HCT116 (cell line): ENCODE measurements around the gene CFAP43.

Source experiments
- CEBPB ChIP-seq: IDR thresholded peaks from 2 replicates; pipeline ENCODE4 v1.6.1; 2012; ENCODE audit warnings: low read depth
- JUND ChIP-seq: IDR thresholded peaks from 2 replicates; pipeline ENCODE4 v1.6.1; 2012
- POLR2A ChIP-seq: IDR thresholded peaks from 2 replicates; pipeline ENCODE4 v1.7.0; 2011; ENCODE audit warnings: borderline replicate concordance; ENCODE audit not compliant: insufficient read depth, insufficient read length; ENCODE audit errors: extremely low read depth
- POLR2AphosphoS5 ChIP-seq: IDR thresholded peaks from 2 replicates; pipeline ENCODE4 v1.6.1; 2011; ENCODE audit warnings: mild to moderate bottlenecking, low read depth, low read length, moderate library complexity
- SP1 ChIP-seq: IDR thresholded peaks from 2 replicates; pipeline ENCODE4 v1.6.1; 2012; ENCODE audit warnings: low read depth
- YY1 ChIP-seq: IDR thresholded peaks from 2 replicates; pipeline ENCODE4 v1.6.1; 2011; ENCODE audit warnings: low read length, low read depth, moderate library complexity, mild to moderate bottlenecking; ENCODE audit not compliant: insufficient replicate concordance; ENCODE audit errors: extremely low read depth
- TF ChIP-seq, protein P1 (sequence below), 3 experiments: fragments of 200-600 bp in 1 of 3; sonication (generic) in 1 of 3; IDR thresholded peaks in 2 of 3; conservative IDR thresholded peaks in 1 of 3; 2 replicates each; pipeline ENCODE4 v1.5.1; 2012 to 2017; ENCODE audit warnings: low read depth in 2 of 3, low read length in 2 of 3, antibody characterized with exemption in 1 of 3, borderline replicate concordance in 1 of 3, control low read depth in 1 of 3, mild to moderate bottlenecking in 1 of 3, mixed read lengths in 1 of 3, mixed run types in 1 of 3, moderate library complexity in 1 of 3; ENCODE audit not compliant: insufficient read depth in 1 of 3
- TF ChIP-seq, protein P2 (sequence below): IDR thresholded peaks from 2 replicates; pipeline ENCODE4 v1.6.1; 2012; ENCODE audit warnings: low read depth

DNA sequence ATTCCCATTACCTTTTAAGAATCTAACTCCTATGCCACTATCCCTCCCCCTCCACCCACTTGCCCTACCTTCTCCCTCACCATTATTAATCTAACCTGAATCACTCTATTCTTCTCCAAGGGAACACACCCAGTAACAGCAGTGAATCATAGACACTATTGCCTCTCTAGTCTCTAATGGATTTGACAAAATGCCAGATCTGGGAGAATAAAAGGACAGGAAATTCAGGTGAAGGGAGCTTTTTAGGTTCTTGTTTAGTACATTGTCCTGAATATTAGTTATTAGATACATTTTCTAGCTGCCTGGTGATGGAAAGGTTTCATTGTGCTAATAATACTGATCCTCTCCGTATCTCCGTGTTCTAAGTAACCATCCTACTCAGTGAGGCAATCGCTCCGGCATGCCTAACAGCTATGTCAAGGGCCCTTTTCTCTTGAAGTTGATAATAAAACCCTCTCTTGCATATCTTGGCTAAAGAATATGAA is 114.3 kb downstream of the CFAP43 start:
- TF ChIP-seq, protein P1, sequence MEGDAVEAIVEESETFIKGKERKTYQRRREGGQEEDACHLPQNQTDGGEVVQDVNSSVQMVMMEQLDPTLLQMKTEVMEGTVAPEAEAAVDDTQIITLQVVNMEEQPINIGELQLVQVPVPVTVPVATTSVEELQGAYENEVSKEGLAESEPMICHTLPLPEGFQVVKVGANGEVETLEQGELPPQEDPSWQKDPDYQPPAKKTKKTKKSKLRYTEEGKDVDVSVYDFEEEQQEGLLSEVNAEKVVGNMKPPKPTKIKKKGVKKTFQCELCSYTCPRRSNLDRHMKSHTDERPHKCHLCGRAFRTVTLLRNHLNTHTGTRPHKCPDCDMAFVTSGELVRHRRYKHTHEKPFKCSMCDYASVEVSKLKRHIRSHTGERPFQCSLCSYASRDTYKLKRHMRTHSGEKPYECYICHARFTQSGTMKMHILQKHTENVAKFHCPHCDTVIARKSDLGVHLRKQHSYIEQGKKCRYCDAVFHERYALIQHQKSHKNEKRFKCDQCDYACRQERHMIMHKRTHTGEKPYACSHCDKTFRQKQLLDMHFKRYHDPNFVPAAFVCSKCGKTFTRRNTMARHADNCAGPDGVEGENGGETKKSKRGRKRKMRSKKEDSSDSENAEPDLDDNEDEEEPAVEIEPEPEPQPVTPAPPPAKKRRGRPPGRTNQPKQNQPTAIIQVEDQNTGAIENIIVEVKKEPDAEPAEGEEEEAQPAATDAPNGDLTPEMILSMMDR (IDR thresholded peaks at IDR 0.05 in 2 of 3, conservative IDR thresholded peaks at IDR 0.05 in 1 of 3; ENCODE audit: borderline replicate concordance in 1 of 3, insufficient read depth in 1 of 3, low read depth in 2 of 3, low read length in 2 of 3) = no peak
- no peak for TF ChIP-seq JUND
- no peak for TF ChIP-seq SP1
- TF ChIP-seq, protein P2, sequence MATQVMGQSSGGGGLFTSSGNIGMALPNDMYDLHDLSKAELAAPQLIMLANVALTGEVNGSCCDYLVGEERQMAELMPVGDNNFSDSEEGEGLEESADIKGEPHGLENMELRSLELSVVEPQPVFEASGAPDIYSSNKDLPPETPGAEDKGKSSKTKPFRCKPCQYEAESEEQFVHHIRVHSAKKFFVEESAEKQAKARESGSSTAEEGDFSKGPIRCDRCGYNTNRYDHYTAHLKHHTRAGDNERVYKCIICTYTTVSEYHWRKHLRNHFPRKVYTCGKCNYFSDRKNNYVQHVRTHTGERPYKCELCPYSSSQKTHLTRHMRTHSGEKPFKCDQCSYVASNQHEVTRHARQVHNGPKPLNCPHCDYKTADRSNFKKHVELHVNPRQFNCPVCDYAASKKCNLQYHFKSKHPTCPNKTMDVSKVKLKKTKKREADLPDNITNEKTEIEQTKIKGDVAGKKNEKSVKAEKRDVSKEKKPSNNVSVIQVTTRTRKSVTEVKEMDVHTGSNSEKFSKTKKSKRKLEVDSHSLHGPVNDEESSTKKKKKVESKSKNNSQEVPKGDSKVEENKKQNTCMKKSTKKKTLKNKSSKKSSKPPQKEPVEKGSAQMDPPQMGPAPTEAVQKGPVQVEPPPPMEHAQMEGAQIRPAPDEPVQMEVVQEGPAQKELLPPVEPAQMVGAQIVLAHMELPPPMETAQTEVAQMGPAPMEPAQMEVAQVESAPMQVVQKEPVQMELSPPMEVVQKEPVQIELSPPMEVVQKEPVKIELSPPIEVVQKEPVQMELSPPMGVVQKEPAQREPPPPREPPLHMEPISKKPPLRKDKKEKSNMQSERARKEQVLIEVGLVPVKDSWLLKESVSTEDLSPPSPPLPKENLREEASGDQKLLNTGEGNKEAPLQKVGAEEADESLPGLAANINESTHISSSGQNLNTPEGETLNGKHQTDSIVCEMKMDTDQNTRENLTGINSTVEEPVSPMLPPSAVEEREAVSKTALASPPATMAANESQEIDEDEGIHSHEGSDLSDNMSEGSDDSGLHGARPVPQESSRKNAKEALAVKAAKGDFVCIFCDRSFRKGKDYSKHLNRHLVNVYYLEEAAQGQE = no peak
- no peak for TF ChIP-seq POLR2A
- TF ChIP-seq POLR2AphosphoS5 = peak; percentile 78
- no peak for TF ChIP-seq CEBPB
- TF ChIP-seq YY1 = peak; percentile 78
